22Rv1 (cell line): ENCODE measurements around the gene CAPZA3.

Experiments used
- ZFX ChIP-seq: fragments of 450-650 bp; IDR thresholded peaks from 2 replicates; pipeline ENCODE4 v1.6.1; 2017; ENCODE audit warnings: antibody characterized with exemption, borderline replicate concordance
- TF ChIP-seq, protein P1 (sequence below): fragments of 450-650 bp; IDR thresholded peaks from 2 replicates; pipeline ENCODE4 v1.5.1; 2017; ENCODE audit warnings: mild to moderate bottlenecking

DNA sequence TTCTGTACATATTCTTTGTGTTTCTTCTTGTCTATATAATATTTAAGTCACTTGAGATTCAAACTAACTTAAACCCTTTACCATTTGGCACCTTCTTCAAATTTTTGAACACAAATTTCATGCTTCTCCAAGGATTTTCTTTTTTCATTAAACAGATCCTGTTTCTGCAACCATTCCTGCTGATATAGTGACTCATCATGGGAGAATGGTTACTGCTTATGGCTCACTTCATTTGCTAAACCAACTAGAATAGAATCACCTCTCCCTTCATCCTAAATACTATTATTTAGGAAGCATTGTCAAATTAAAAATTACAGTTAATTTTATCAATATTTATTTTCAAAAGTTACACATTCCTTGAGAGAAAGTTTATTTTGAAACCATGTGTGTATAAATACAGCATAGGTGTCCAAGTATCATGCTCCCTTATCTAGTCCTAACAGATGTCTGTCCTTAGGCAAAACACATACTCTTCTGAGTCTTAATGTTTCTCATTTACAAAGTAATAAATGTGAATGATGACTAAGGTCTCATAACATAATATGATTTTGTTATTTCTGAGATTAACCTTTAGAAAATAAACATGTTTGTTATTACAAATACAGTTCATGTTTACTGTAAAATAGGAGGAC is 40.8 kb upstream of the CAPZA3 start:
- TF ChIP-seq, protein P1, sequence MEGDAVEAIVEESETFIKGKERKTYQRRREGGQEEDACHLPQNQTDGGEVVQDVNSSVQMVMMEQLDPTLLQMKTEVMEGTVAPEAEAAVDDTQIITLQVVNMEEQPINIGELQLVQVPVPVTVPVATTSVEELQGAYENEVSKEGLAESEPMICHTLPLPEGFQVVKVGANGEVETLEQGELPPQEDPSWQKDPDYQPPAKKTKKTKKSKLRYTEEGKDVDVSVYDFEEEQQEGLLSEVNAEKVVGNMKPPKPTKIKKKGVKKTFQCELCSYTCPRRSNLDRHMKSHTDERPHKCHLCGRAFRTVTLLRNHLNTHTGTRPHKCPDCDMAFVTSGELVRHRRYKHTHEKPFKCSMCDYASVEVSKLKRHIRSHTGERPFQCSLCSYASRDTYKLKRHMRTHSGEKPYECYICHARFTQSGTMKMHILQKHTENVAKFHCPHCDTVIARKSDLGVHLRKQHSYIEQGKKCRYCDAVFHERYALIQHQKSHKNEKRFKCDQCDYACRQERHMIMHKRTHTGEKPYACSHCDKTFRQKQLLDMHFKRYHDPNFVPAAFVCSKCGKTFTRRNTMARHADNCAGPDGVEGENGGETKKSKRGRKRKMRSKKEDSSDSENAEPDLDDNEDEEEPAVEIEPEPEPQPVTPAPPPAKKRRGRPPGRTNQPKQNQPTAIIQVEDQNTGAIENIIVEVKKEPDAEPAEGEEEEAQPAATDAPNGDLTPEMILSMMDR: no peak
- no peak for TF ChIP-seq ZFX
